ENCODE results near the gene RCSD1. TPM values are rescaled to one million over a fixed set of nuclear protein-coding genes. Genes with fewer than 3 reads are reported as not detected.

Gene RCSD1
- total and polyA plus RNA-seq, 2 donors (not counting 3 experiments of a cell fraction or from before 2014, with no cell fraction given) = 0.08 to 1.00 TPM

- Histone ChIP-seq H3K4me3 (replicated peaks in 1 of 3; ENCODE audit: insufficient read depth in 1 of 3, low read depth in 1 of 3, low read length in 3 of 3) (no peak overlapping the region), H3K9ac (replicated peaks; ENCODE audit: extremely low read depth, insufficient read depth, low read length) (no peak overlapping the region), H3K36me3 (ENCODE audit: control insufficient read depth in 2 of 2, extremely low read depth in 1 of 2, insufficient read depth in 2 of 2, low read length in 2 of 2) (no peaks in the 10 kb centered on the region), H3K27me3 (ENCODE audit: control insufficient read depth in 2 of 2, insufficient read depth in 2 of 2, low read length in 2 of 2) (peaks cover 0 to 4% of the 10 kb centered on the region in 2 experiments), H3K79me2 (ENCODE audit: control insufficient read depth, insufficient read depth, low read length) (no peaks in the 10 kb centered on the region), H3K27ac (ENCODE audit: insufficient read depth, low read depth, low read length) (no peak overlapping the region), H3K4me1 (ENCODE audit: control insufficient read depth, extremely low read depth, insufficient read depth, low read length) (no peaks in the 10 kb centered on the region), H2AFZ (ENCODE audit: low read depth, low read length) (no peak overlapping the region), H3K9me1 (replicated peaks; ENCODE audit: control insufficient read depth, extremely low read depth, insufficient read depth, low read length) (no peaks in the 10 kb centered on the region), H3K4me2 (ENCODE audit: insufficient read depth, low read length) (no peak overlapping the region), H4K20me1 (replicated peaks; ENCODE audit: control insufficient read depth, extremely low read depth, insufficient read depth, low read length) (no peaks in the 10 kb centered on the region), H3K9me3 (replicated peaks; ENCODE audit: control insufficient read depth, insufficient read depth, low read length) (no peaks in the 10 kb centered on the region)
- FAIRE-seq = no peak
- TF ChIP-seq GATA2 (IDR thresholded peaks at IDR 0.05; ENCODE audit: insufficient read depth, insufficient read length, low read depth, low read length) (no peak), EZH2 (IDR thresholded peaks at IDR 0.05; ENCODE audit: borderline replicate concordance, low read depth, low read length, severe bottlenecking) (no peak), POLR2A (IDR thresholded peaks at IDR 0.05; ENCODE audit: low read depth, low read length) (no peak), FOS (IDR thresholded peaks at IDR 0.05; ENCODE audit: borderline replicate concordance, insufficient read depth, low read length) (no peak), JUN (IDR thresholded peaks at IDR 0.05; ENCODE audit: borderline replicate concordance, insufficient read depth, insufficient read length, low read depth) (no peak), MAX (IDR thresholded peaks at IDR 0.05; ENCODE audit: insufficient read depth, insufficient read length) (no peak), POLR2AphosphoS5 (IDR thresholded peaks at IDR 0.05; ENCODE audit: insufficient read depth, low read depth, low read length) (no peak), CTCF (IDR thresholded peaks at IDR 0.05; ENCODE audit: extremely low read depth in 1 of 2, insufficient read depth in 1 of 2, low read depth in 1 of 2, low read length in 2 of 2) (no peak), MYC (IDR thresholded peaks at IDR 0.05; ENCODE audit: low read depth, low read length) (no peak)
- ChIA-PET CTCF (interaction anchor here (1.1 kb wide), 1 partner anchor 16 kb away, joined by 4 read pairs; no protein-coding TSS in a partner anchor), POLR2A (no interaction called here)
- intact Hi-C loops (cut with micrococcal nuclease) = no loop called here
- no TSS peak for BruUV-seq (replicated peaks)
- dilution Hi-C loops (cut with MboI; ENCODE audit: extremely low pct_ligation_motif_present, low sequenced_read_pairs) = no loop called here
- no peak for DNase-seq (ENCODE audit: low read depth, low spot score)
Measured at GRCh38 chr1:167584581-167584980, 45.5 kb upstream of the RCSD1 start.
